HG03457 (cell line): Measurements from ENCODE around the gene ABTB2.
"Not testable (repeated sequence)": the region's sequence is repeated elsewhere in the genome, so short reads cannot be mapped to it uniquely, and the experiment has no call there.

ENCODE experiments used
- ATAC-seq: cut with Tn5 transposase; IDR thresholded peaks from one replicate; pipeline ENCODE4 v1.9.1; 2021; ENCODE audit warnings: moderate number of reproducible peaks; ENCODE audit not compliant: unreplicated experiment

ABTB2 gene

DNA sequence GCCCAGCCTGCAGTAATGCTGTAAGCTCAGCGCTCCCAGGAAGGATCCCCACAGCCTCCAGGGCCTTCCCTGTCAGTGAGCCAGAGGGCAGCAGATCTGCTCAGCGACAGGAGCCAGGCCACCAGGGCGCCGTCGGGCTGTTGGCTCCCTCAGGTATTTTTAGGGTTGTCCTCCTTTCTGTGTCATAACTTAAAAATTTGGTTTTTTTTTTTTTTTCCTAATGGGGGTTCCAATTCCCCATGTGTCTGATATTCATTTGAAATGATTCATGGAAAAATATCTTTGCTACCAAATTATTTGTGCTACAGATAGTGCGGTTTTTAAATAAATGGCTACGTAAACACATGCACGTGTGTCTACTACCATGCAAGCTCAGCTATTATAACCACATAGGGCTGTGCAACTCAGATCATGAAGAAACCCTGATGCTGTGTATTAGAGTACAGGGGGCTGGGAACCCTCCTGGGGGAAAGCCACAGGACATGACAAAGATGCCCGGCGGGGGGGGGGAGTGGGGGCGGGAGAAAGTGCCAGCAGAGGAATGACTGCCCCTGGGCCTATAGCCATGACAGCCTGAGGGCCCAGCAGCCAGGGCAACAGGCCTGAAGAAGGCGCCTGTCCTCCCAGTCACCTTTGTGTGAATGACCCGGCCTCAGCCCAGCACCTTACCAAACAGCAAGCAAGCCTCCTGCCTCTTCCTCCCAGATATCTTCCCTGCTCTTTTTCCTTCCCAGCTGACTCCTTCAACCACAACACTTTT lies 163.1 kb downstream of the ABTB2 start:
- no peak for ATAC-seq

DNA sequence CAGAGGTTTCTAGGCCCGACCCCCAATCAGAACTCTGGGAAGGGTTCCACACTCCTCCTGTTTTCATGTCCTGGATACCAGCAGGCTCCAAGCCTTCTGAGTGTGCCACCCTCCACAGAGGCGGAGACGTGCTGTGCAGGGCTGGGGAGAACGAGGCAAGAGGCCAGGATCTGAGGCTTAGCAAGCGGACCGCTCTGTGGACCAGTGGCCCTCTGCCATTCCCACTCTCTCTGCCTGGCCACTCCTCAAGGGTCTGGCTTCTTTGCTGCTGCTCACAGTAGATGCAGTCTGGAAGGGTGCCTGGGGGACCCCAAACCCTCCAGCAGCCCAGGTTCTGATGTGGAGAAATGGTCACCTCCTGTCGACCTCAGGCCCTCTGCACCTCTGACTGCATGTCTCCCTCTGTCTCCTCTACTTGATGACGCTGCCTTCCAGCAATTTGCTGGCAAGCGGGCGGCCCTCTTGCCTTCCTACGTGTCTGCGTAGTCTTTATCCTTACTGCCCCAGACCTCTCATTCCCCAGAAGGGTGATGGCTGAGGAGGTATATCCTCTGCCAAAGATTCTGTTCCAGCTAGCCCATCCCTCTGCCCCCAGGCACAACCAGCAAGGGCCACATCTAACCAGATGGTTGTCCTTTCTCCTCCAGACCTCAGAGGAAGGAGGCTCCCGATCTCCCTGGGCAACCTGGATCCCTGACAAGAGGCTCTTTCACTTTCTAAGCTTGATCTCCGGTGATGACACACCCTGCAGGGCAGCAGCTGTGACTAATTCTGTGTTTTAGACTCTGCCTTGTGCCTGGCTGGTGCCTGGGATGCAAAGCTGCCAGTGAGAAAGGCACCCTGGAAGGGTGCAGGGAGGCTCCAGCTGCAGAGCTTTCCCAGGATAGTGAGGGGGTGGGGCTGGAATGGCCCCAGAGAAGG lies 165.1 kb downstream of the ABTB2 start:
- ATAC-seq = no peak

DNA sequence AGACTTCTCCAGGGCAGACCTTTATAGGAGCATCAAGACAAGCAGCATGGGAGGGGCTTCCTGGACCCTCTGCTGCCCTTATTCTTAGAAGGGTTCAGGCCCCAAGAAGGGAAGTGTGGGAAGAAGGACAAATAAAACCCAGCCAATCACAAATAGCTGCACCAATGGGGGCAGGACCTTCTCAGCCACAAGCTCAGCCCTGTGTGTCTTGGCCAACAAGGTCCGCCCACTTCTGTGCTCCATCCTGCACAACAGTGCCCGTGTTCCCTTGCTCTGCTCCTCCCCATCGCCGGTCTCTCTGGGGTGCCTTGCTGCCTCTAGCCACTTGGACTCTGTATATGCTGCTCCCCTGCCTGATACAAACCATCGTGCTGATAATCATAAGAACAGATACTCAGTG lies 166.2 kb downstream of the ABTB2 start:
- ATAC-seq = no peak

DNA sequence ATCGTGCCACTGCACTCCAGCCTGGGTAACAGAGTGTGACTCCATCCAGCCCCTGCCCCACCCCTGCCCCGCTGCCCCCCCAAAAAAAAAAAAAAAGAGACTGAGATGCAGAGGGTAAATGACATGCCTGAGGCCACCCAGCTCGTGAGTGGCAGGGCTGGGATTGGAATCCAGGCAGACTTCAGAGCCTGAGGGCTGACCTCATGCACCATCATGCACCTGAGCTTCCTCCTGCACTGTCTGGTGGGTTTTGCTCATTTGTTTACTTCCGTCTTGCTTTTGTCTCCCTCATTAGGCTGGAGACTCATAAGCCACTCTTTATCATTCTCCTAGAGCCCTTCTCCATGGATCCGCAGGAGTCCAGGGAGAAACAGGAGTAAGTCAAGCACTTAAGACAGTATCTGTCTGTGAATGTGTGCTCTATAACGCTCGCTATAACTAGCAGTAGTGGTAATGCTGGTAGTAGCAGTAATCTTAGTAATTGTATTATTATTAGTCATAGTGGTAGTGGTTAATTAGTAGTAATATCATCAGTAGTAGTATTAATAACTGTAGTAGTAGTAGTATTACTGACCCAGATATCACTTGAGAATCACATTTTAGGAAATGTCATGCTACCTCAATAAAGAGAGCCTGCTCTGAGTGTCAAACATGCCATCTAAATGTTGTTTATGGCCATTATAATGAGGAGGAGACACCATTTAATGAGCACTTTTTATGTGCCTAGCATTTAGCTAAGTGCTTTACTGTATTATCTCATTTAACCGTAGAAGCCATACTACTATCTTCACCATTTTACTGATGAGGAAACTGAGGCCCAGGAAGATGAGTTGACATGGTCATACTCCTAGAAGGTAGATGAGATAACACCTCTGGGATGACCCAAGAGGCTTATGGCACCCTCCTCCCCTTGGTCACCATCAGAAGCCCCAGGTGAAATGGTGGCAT lies 167.3 kb downstream of the ABTB2 start:
- ATAC-seq = no peak

DNA sequence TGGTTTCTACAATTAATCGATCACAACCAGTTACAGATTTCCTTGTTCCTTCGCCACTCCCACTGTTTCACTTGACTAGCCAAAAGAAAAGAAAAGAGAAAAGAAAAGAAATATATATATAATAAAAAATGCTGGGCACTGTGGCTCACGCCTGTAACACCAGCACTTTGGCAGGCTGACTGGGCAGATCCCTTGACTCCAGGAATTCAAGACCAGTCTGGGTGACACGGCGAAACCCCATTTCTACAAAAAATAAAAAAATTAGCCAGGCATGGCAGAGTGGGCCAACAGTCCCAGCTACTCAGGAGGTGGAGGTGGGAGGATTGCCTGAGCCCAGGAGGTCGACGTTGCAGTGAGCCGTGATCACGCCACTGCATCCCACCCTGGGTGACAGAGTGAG lies 168.6 kb downstream of the ABTB2 start:
- no peak for ATAC-seq

DNA sequence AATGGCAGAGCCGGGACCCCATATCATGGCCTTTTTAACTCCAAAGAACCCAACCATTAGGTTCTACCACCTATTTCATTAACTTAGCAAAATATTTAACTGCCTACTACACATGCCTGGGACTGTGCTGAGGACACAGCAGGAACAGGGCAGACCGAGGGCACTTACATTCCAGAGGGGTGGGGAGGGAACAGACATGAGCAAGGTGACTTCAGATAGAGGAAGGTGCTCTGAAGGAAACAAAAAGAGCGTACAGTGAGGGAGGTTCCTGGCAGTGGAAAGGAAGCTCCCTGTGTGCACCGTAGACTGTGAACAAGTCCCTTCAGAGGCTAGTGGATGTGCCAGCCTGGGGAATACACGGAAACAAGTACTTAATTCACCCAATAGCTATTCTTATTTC lies 169.6 kb downstream of the ABTB2 start:
- ATAC-seq = no peak

DNA sequence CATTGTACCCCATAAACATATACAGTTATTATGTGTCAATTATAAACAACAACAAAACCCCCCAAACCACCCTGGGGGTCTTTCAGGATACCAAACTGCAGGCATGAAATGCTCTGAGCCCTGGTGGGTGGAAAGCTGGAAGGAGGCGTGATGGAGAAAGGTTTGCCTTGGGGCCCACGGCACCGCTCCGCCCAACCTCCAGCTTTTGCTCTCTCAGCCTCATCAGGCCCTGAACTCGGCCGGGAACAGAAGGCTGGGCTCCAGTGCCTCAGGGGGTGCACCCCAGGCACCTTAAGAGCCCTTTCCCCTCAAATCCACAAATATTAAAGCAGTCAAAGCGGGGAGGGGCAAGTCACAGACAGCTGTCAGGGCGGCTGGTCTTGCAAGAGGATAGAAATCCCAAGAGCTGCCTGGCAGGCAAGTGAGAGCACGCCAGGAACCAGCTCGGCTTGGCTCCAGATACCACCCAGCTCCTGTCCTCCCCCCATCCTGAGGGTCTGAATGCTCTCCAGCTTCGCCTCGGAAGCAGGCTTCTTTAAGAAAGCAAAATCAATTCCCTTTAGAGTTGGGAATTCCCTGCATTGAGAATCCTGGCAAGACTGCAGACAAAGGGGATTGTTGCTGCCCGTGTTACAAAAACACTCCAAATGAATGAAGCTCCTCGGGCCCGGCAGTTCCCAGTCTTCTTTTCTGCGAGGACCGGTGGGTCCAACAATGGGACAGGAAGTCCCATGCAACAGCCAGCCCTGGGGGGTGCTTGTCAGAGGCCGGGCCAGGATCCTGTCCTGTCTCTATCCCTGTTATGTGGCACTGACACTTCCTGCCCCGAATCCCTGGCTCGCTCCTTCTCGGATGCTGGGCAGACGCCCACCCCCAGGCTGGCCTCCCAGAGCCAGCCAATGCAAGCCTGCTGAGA lies 171.6 kb downstream of the ABTB2 start:
- ATAC-seq = no peak

DNA sequence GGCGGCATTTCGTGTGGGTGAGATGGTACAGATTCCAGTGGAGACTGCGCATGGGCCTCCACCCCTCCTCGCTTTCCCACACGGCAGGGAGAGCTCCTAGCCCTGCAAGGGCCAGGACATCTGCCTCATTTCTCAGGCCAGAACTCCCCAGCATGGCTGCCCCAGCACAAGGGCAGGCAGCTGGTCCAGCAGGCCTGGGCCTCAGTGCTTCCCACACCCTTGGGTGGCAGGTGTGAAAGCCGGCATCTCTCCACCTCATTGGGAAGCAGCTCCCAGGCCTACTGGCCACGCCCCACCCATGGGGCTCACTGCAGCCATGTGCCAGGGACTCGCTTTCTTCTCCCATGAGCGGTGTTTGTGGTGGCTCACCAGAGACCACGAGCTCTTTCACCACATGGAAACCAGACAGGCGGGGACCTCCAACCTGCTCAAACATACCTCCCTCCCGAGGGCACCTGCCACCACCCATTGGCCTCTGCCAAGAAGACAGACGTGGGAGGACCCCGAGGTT lies 173.2 kb downstream of the ABTB2 start:
- ATAC-seq = no peak

DNA sequence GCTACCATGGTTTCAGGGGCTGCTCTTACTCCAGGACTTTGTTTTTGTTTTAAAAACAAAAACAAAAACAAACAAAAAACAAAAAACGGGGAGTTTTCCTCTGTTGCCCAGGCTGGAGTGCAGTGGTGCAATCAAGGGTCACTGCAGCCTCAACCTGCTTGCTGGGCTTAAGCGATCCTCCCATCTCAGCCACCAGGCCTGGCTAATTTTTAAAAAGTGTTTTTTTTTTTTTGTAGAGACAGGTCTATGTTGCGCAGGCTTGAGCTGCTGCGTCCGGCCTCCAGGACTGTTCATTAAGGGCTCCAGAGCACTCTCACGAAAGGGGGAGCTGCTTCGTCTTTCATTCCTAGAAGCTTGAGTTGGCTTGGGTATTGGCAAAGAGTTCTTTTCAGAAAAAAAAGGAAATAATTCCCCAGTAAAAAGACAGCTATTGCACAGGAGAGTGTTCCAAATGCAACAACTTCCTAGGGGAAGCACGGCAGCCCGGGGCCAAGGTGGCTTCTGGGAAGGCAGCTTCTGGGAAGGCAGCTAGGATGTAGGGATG lies 173.9 kb downstream of the ABTB2 start:
- ATAC-seq = no peak

DNA sequence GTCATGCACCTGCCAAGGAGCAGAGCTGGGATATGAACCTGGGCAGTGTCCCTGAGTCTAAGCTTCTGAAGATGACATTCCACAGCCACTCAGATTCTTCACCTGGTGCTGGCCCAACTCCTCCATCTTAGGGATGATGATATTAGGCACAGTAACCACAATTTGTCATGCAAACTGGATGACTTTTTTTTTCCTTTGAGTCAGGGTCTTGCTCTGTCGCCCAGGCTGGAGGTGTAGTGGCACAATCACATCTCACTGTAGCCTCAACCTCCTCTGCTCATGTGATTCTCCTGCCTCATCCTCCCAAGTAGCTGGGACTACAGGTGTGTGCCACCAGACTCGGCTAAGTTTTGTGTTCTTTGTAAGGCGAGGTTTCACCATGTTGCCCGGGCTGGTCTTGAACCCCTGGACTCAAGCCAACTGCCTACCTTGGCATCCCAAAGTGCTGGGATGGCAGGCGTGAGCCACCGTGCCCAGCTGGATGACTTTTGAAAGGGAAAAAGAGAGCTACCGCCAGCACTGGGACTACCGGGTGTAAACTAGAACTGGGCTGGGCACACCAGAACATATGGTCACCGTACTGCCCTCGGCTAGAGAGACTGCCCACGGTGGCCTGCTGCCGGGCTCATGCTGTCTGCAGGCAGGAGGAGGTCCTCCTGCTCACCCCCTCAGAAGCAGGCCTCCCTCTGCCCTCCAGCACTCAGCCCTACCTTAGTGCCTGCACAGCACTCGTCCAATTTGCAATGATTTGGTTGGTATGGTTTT lies 174.7 kb downstream of the ABTB2 start:
- no peak for ATAC-seq

DNA sequence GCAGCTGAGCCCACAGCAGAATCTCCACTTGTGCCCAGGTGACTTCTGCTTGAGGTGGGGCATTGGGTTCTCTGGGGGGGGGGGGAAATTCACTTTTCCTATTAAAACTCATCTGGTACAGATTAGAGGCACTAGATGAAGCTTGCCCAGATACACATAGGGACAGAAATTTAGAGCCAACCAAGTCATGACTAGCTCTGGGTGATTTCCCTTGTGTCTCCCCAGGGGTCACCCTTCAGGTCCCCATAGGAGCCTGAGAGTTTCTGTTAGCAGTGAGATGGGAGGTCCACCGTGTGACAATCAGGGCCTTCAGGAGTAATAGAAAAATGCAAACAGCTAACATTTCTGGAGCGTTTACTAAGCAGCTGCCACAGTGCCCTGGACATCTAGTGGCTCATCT lies 175.4 kb downstream of the ABTB2 start:
- ATAC-seq = no peak

DNA sequence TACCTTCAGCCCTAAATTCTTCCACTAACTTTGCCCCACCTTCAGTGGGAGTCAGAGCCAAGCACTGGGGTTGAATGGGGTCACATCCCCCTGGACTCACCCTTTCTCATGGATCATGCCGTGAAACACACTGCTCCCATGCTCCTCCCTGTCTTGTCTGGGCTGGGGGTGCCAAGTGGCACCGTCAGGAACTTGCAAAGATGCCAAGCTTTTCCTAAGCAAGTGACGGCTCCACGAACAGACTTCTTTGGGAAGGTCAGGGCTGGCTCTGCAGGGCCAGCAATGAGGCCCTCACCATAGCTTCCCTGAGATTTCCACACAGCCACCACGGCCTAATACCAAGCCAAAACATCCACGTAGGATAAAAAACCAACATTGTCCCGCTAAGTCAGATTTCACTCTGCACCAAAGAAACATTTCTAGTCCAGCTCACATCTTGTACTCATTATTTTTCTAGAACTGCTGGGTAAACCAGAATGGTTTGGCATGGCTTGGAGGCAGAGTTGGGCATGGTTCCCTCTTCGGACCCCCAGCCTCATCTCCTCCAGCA lies 175.9 kb downstream of the ABTB2 start:
- ATAC-seq = no peak

DNA sequence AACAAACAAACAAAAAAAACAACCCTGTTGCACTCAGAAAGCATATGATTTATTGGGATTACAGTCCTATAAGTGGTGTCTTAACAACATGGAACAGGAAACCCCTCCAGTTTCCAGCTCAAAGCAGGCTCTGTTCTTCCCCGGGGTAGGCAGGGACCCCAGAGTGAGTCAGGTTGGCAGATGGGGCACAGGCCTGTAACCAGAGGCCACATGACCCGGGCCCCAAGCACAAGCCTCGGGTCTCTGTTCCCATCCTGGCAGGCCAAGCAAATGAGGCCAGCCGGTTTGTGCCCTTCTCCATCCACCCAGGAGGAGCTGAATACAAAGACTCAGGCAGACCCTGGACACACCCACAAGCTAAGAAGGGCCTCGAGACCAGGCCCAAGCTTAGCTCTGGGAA lies 176.6 kb downstream of the ABTB2 start:
- ATAC-seq = no peak

DNA sequence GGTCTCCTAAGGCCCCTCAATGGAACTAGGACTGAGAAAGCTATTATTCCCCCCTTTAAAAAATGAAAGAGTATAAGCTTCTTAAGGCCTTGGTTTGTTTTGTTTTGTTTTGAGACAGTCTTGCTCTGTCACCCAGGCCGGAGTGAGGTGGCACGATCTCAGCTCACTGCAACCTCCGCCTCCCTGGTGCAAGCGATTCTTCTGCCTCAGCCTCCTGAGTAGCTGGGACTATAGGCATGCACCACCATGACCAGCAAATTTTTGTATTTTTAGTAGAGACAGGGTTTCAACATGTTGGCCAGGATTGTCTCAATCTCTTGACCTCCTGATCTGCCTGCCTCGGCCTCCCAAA lies 177.0 kb downstream of the ABTB2 start:
- not testable (repeated sequence) for ATAC-seq

DNA sequence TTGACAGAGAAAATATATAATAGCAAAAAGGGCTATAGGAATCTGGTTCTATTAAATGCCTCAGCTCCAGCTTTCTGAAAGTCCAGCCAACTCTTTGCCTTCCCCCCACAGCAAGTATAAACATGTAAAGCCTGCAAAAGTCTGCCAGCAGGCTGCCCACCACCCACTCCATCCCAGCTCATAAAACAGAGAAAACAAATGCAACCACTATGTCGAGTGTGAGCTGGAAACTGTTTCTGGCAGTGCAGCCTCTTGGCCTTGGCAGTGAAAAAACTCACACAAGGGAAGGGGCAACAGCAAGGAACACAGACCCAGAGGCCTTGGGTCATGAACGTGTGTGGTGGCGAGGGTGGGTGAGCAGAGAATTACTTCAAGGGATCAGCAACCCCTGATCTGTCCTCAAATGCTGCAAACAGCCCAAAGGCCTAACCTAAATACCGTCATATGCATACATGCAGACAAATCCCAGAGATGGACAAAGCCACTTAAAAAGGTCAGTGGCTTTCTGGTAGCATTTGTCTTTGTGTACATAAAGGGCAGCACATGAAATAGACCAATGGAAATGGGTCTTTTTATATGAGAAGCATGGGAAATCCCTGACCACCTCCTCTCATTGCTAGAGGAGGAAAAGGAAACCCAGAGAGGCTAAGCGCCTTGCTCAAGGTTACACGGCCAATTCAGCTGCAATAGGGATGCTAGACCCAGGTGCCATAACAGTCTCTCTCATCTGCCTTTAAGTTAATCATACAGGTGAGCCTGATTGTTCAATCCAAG lies 177.6 kb downstream of the ABTB2 start:
- ATAC-seq = no peak

DNA sequence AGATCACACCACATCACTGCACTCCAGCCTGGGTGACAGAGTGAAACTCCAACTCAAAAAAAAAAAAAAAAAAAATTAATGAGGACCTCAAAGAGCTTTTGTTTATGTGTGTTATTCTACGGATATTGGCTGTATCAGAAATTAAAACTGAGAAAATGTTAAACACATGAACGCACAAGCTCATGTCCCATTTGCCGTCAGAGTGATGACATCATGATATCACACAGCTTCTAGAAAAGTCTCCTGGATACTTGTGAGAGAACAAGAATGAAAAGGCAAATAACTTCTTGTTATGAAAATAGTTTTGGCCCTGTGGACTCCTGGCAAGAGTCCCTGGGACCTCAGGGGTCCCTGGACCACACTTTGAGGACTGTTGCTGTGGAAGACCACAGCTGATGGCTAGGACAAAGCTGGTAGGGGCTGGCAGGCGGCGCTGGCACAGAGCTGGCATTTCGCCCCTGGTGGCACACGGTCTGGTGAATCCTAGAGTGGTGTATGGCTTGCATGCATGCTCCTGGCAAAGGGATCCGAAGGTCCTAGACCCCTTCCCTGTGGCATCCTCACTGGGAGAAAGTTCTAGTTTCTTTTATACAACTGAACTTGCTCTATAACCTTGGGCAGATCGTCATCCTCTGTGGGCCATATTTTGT lies 178.7 kb downstream of the ABTB2 start:
- ATAC-seq = no peak

DNA sequence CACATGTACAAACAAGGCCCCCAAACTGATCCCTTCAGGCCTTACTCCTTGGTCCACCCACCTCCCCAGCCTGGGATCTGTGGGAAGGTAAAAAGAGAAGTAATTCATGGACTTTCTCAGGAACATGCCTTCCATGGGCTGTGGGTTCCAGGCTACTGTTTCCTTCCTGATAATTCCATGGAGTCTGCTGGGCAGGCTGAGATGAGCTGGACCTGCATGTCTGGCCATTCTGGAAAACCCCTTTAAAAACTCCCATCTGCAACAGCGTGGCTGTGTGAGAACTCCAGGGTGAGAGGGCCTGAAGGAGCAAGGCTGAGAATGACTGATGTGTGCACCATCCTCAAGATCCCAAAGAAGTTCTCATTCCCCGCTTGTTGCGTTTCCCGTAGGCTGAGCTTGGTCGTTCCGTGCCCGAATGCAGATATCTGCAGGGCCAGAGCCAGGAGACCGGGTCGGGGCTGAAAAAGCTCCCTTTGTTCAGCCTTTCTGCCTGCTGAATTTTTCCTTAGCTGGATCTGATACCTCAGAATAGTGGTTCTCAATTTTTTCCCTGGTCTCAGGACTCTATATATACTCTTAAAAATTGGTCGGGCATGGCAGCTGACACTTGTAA lies 179.5 kb downstream of the ABTB2 start:
- no peak for ATAC-seq
